CD4-positive, alpha-beta T cell treated with Interleukin-6 for 4 hours (primary cell): Measurements from ENCODE around the gene ADAMTSL2.

Experiments used
- DNase-seq: peaks from one replicate; pipeline ENCODE4 v3.0.0-alpha.2; 2020; ENCODE audit warnings: mixed read lengths

The ADAMTSL2 gene

DNA sequence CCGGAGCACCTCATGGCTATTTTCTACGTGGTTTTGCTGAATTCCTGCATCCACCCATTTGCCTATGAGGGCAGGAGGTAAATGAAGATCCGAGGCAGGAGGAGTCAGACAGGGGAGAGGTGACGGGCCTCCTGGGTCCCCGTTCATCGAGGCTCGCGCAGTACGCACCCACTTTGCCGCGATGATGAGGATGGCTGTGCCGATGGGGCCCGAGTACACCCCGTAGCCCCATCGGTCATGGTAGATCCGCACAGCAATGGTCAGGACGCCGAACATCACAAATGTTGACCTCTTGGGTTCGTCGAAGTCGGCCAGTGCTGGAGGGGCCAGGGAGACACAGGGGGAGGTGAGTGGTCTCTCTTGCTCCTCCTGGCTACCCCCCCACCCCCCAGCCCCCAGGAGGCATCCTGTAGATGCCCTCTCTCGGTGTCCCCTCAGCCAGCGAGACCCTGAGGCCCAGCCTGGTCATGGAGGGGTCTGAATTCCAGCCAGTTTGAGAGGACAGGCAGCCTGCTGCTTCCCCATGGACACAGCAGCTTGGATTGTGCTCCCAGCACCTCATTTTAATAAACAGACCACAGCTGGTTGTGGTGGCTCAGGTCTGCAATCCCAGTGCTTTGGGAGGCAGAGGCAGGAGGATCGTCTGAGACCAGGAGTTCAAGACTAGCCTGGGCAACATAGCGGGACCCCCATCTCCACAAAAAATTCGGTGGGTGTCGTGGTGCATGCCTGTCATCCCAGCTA is 15.6 kb upstream of the ADAMTSL2 start:
- no peak for DNase-seq

DNA sequence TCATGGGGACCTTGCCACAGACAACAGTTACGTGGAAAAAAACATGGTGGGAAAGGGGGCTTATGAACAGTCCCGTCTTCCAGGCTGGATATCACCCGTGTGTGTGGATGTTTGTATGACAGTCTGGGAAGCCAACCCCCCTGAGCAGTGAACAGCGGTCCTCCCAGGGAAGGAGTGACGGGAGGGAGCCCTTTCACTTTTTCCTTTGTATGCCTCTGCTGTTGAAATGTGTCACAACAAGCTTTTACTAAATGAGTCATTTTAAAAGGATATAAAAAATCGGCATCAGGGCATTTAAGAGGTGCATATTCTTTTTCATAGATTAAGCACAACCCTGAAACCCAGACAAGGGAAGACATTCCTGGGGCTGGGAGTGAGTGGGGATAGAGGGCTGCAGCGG is 14.8 kb upstream of the ADAMTSL2 start:
- DNase-seq = no peak

GRCh38 chr9:133520121-133520835 is 14.2 kb upstream of the ADAMTSL2 start:
- DNase-seq = no peak

- DNase-seq = no peak
Measured at GRCh38 chr9:133521122-133522072, 13.1 kb upstream of the ADAMTSL2 start.

DNA sequence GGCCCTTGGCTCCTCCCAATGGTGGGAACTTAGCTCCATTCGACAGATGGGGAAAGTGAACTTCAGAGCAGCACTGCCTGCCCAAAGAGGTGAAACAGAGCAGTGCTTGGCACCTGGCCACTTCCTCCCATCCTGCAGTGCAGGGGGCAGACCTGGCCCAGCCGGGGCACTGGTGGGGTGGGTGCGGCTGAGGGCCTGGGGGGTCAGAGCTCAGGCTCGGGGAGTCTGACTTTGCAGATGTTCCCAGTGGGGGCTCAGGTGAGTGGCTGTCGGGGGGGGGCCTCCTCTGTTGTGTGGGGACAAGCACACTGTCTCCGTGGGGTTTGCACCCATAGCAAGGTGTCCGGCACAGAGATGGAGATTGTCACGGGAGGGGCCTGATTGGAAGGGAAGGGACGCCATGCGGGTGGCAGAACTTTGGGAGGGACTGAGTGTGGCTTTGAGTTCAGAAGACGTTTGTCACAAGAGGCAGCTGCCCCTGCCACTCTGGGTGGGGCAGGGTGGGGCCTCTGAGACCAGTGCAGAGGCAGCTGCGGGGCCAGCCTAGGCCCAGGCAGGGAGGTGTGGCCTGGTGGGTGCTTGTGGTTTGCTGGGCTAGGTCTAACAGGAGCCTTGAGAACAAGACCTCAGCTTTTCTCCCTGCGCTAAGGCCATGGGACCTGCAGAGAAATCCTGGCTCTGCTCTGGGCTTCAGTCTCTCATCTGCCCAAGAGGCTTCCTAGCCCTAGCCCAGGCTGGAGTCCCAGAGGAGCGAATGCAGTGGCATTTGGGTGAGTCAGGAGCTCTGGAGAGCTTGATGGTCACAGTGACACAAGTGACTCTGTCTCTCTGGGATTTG is 12.2 kb upstream of the ADAMTSL2 start:
- DNase-seq = no peak

DNA sequence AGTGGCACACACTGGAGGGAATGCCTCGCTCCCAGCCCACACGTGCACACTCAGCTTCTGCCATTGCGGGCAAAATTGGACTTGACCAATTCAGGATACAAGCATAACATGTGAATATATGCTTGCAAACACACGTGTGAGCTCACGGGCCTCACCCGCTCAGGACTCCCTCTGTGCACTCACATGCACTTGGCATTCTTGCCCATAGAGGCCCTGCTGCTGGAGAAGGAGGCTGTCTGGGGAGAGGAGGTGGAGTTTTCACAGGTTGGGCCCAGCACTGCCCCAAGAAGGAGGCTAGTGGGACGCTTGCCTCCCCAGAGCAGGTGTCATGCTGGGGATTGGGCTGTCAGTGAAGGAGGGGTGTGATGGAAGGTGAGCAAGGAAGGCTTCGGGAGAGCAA is 11.4 kb upstream of the ADAMTSL2 start:
- no peak for DNase-seq

- DNase-seq = no peak
Measured at GRCh38 chr9:133524146-133524545, 10.4 kb upstream of the ADAMTSL2 start.

DNA sequence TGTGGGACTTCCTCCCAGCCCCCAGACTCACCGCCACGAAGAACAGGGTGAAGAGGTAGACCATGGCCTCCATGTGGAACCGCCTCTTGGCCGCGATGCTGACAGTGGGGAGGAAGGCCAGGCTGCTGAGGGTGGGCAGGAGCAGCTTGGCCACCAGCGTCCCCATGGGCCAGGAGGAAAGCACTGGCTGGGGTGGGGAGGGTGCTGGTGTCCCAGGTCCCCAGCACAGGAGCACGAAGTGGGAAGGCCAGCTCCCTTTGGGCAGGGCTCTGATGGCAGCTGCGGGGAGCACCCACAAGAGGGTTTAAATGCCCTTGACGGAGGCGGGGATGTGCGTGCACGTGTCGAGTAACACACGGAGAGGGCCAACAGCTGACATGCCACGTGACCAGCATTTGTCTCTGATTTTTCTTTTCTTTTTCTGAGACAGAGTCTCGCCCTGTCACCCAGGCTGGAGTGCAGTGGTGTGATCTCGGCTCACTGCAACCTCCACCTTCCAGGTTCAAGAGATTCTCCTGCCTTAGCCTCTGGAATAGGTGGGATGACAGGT is 9.8 kb upstream of the ADAMTSL2 start, which contains the start of gene MYMK:
TSS of gene MYMK (minus strand) at position 281 of the 550 bp plus-strand sequence. CDS start at position 166, 115 bp downstream.
- DNase-seq = no peak

- no peak for DNase-seq
Measured at GRCh38 chr9:133525677-133526076, 8.8 kb upstream of the ADAMTSL2 start.

DNA sequence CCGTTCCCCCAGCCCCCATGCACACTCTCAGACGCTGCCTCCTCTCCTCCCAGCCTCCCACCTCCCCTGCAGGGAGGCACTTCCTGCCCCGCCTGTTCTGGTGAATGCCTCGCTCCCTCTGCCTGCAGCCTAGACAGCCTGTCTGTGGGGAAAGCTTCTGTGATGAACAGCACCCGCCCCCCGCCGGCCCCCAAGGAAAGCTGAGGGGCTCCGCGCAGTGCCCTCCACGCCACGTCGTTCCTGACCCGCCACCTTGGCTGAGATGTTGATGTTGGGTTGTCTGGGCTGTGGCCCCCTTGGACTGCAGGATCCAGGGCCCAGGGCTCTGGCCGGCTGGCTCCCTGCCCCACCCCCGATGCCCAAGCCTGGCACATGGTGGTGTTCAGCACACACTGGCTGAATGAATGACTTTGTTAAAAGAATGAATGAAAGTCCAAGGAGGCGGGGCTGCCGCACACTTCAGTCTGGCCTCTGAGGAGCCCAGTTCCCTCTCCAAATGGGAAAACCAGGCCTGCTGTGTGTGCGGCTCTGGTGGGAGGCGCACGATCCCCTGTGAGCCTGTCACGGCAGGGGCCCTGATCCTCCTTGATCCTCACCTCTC is 7.7 kb upstream of the ADAMTSL2 start:
- DNase-seq = peak; percentile 17

DNA sequence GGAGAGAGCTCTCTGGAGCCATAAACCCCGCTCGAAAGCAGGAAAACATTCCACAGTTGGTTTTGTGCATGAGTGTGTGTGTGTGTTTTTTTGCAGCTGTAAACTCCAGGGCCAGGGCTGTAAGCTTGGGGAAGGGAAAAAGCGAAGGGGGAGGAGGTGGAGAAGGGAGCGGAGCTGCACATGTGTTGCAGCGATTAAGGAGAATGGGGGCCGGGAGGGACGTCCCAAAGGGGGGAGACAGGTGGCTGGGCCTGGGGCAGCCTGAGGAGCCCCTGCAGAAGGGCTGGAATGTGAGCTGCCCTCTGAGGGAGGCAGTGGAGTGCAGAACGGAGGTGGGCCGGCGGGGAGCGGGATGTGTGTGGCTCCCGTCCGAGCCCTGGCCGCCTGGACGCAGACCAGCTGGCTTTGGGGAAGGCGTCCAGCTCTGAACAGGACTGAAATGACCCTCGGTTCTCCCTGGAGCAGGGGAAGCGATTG is 7.0 kb upstream of the ADAMTSL2 start:
- DNase-seq = no peak

- no peak for DNase-seq
Measured at GRCh38 chr9:133528001-133528875, 6.3 kb upstream of the ADAMTSL2 start.

GRCh38 chr9:133528876-133529241 is 5.6 kb upstream of the ADAMTSL2 start:
- DNase-seq = no peak

- DNase-seq = no peak
Measured at GRCh38 chr9:133529457-133529856, 5.0 kb upstream of the ADAMTSL2 start.

DNA sequence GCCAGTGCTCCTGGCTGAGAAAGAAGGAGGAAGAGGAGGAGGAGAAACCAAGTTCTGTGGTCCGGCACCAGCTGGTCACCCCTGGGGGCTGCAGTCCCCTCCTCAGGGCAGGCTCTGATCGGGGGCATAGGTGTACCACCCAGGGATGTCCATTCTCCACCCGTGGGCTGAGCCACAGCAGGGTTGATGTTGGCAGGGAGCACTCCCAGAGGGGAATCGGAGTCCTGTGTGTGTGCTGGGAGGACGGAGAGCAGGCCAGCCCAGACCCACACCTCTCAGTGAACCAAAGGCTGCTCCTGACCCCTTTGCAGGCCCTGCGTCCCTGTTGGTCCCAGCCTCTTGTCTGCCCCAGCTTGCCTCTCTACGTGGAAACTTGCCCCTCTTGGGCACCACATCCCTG is 4.6 kb upstream of the ADAMTSL2 start:
- no peak for DNase-seq

- DNase-seq = no peak
Measured at GRCh38 chr9:133531293-133531692, 3.2 kb upstream of the ADAMTSL2 start.

GRCh38 chr9:133532937-133533668 is 1.4 kb upstream of the ADAMTSL2 start:
- DNase-seq = peak; percentile 78

- DNase-seq = no peak
Measured at GRCh38 chr9:133533857-133534256, 647 bp upstream of the ADAMTSL2 start.

DNA sequence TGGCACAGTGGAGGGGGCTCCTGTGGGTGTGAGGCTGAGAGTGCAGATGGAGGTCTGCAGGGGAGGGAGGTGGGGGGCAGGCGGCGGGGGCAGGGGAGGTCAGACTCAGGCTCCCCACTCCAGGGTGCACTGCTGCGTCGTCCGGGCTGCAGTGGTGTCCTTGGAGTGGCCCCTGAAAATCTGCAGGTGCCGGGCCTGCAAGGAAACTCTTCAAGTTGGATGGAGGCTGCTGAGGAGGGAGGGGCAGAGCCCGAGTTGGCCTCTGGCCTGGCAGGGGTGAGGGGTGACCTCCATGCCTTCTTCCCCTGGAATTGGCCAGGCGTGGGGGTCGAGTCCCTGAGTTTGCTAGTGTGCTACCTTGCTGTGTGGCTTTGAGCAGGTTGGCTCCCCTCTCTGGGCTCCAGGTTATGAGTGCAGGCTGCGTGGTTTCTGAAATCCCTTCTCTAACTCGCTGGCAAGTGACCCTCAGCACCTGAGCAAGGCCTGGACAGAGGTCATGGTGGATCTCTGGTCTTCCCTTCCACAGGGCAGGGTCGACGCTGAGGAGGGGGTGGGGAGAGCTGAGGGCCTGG is 888 bp downstream of the ADAMTSL2 start:
- DNase-seq = no peak
